ENCODE data around the gene BCLAF1. TPM values are rescaled to one million over a fixed set of nuclear protein-coding genes. Genes with fewer than 3 reads are reported as not detected.
A peak's percentile ranks its signal among the peaks of the same experiment; 100 is the strongest.
"Not testable (repeated sequence)": the region's sequence is repeated elsewhere in the genome, so short reads cannot be mapped to it uniquely, and the experiment has no call there.

BCLAF1 gene
- total RNA-seq, 1 experiment from 2014 or later, result 117 TPM

GRCh38 chr6:136312975-136313374 is 23.3 kb upstream of the BCLAF1 start:
- no peak for DNase-seq (ENCODE audit: extremely low read depth, low read depth)

- DNase-seq (ENCODE audit: extremely low read depth, low read depth), result no peak
These were observed 20.2 kb upstream of the BCLAF1 start for GRCh38 chr6:136309729-136310311.

- DNase-seq (ENCODE audit: extremely low read depth, low read depth), result no peak
These were observed 19.5 kb upstream of the BCLAF1 start for GRCh38 chr6:136309171-136309570.

- DNase-seq (ENCODE audit: extremely low read depth, low read depth), result not testable (repeated sequence)
These were observed 18.8 kb upstream of the BCLAF1 start for GRCh38 chr6:136308469-136308868.

- no peak for DNase-seq (ENCODE audit: extremely low read depth, low read depth)
These were observed 17.7 kb upstream of the BCLAF1 start for GRCh38 chr6:136307351-136307750.

GRCh38 chr6:136306466-136306865 is 16.8 kb upstream of the BCLAF1 start:
- DNase-seq (ENCODE audit: extremely low read depth, low read depth), result no peak

GRCh38 chr6:136304410-136304809 is 14.8 kb upstream of the BCLAF1 start:
- no peak for DNase-seq (ENCODE audit: extremely low read depth, low read depth)

- DNase-seq (ENCODE audit: extremely low read depth, low read depth), result no peak
These were observed 13.9 kb upstream of the BCLAF1 start for GRCh38 chr6:136303516-136303915.

- no peak for DNase-seq (ENCODE audit: extremely low read depth, low read depth)
These were observed 5.0 kb upstream of the BCLAF1 start for GRCh38 chr6:136294621-136295020.

GRCh38 chr6:136290410-136291010 is 864 bp upstream of the BCLAF1 start:
- peak; percentile 61 for DNase-seq (ENCODE audit: extremely low read depth, low read depth)

- peak; percentile 82 for DNase-seq (ENCODE audit: extremely low read depth, low read depth)
These were observed 393 bp downstream of the BCLAF1 start for GRCh38 chr6:136289327-136289578.

GRCh38 chr6:136288566-136289326 is 900 bp downstream of the BCLAF1 start:
- DNase-seq (ENCODE audit: extremely low read depth, low read depth), result peak; percentile 53

GRCh38 chr6:136284909-136285308 is 4.7 kb downstream of the BCLAF1 start:
- no peak for DNase-seq (ENCODE audit: extremely low read depth, low read depth)

GRCh38 chr6:136282906-136283305 is 6.7 kb downstream of the BCLAF1 start:
- no peak for DNase-seq (ENCODE audit: extremely low read depth, low read depth)

GRCh38 chr6:136280032-136280609 is 9.5 kb downstream of the BCLAF1 start:
- no peak for DNase-seq (ENCODE audit: extremely low read depth, low read depth)

- no peak for DNase-seq (ENCODE audit: extremely low read depth, low read depth)
These were observed 15.6 kb downstream of the BCLAF1 start for GRCh38 chr6:136274062-136274461.

GRCh38 chr6:136265101-136265500 is 24.5 kb downstream of the BCLAF1 start:
- no peak for DNase-seq (ENCODE audit: extremely low read depth, low read depth)

GRCh38 chr6:136262940-136263339 is 26.7 kb downstream of the BCLAF1 start:
- no peak for DNase-seq (ENCODE audit: extremely low read depth, low read depth)

- no peak for DNase-seq (ENCODE audit: extremely low read depth, low read depth)
These were observed 34.7 kb downstream of the BCLAF1 start for GRCh38 chr6:136254851-136255466.

GRCh38 chr6:136253734-136254133 is 35.9 kb downstream of the BCLAF1 start:
- DNase-seq (ENCODE audit: extremely low read depth, low read depth), result no peak

- DNase-seq (ENCODE audit: extremely low read depth, low read depth), result no peak
These were observed 37.2 kb downstream of the BCLAF1 start for GRCh38 chr6:136252441-136252840.

All from NCI-H460 (cell line).